NCI-H2227 treated with DMSO at 0.1 percent for 48 hours (cell line): ENCODE results near the gene ANK2.
A peak's percentile ranks its signal among the peaks of the same experiment; 100 is the strongest.
"Not testable (repeated sequence)": the region's sequence is repeated elsewhere in the genome, so short reads cannot be mapped to it uniquely, and the experiment has no call there.

Experiments
- DNase-seq: peaks from one replicate; lab custom pipeline; 2025; lab: John Stamatoyannopoulos, UW

The ANK2 gene

GRCh38 chr4:113052379-113052951 is 3.0 kb downstream of the ANK2 start:
- DNase-seq = no peak

GRCh38 chr4:113053883-113054282 is 4.4 kb downstream of the ANK2 start:
- no peak for DNase-seq

GRCh38 chr4:113056318-113056717 is 6.9 kb downstream of the ANK2 start:
- no peak for DNase-seq

- no peak for DNase-seq
Measured at GRCh38 chr4:113057891-113058290, 8.4 kb downstream of the ANK2 start.

GRCh38 chr4:113059449-113060182 is 10.2 kb downstream of the ANK2 start:
- no peak for DNase-seq

- DNase-seq = no peak
Measured at GRCh38 chr4:113060853-113061252, 11.4 kb downstream of the ANK2 start.

GRCh38 chr4:113064244-113064643 is 14.8 kb downstream of the ANK2 start:
- no peak for DNase-seq

GRCh38 chr4:113065629-113066028 is 16.2 kb downstream of the ANK2 start:
- DNase-seq = no peak

GRCh38 chr4:113068771-113069170 is 19.3 kb downstream of the ANK2 start:
- not testable (repeated sequence) for DNase-seq

GRCh38 chr4:113069212-113069892 is 19.9 kb downstream of the ANK2 start:
- DNase-seq = no peak

GRCh38 chr4:113070755-113071154 is 21.3 kb downstream of the ANK2 start:
- DNase-seq = peak; percentile 52

GRCh38 chr4:113071274-113071673 is 21.8 kb downstream of the ANK2 start:
- no peak for DNase-seq

- DNase-seq = no peak
Measured at GRCh38 chr4:113071805-113072204, 22.4 kb downstream of the ANK2 start.

- no peak for DNase-seq
Measured at GRCh38 chr4:113073451-113074005, 24.1 kb downstream of the ANK2 start.

- DNase-seq = no peak
Measured at GRCh38 chr4:113077575-113077974, 28.1 kb downstream of the ANK2 start.

- no peak for DNase-seq
Measured at GRCh38 chr4:113078066-113078465, 28.6 kb downstream of the ANK2 start.

GRCh38 chr4:113080050-113080449 is 30.6 kb downstream of the ANK2 start:
- DNase-seq = no peak

- no peak for DNase-seq
Measured at GRCh38 chr4:113080624-113081023, 31.2 kb downstream of the ANK2 start.

GRCh38 chr4:113083346-113083745 is 33.9 kb downstream of the ANK2 start:
- DNase-seq = no peak

- DNase-seq = no peak
Measured at GRCh38 chr4:113086172-113086695, 36.8 kb downstream of the ANK2 start.

- no peak for DNase-seq
Measured at GRCh38 chr4:113088050-113088449, 38.6 kb downstream of the ANK2 start.

- DNase-seq = no peak
Measured at GRCh38 chr4:113090954-113091353, 41.5 kb downstream of the ANK2 start.

- DNase-seq = no peak
Measured at GRCh38 chr4:113094331-113094730, 44.9 kb downstream of the ANK2 start.
